ENCODE data around the gene ZBTB12. TPM values are rescaled to one million over a fixed set of nuclear protein-coding genes. Genes with fewer than 3 reads are reported as not detected.
A peak's percentile ranks its signal among the peaks of the same experiment; 100 is the strongest.

The ZBTB12 gene
- total and polyA plus RNA-seq, 10 of the 15 experiments (the other 5 are each of a cell fraction or from before 2014, with no cell fraction given), result 0.81 to 4.5 (median 1.7) TPM; not detected in 4

- Histone ChIP-seq H3K4me2 (ENCODE audit: control insufficient read depth, insufficient read depth) (no peak overlapping the region), H3K27me3 (replicated peaks in 1 of 2; ENCODE audit: control insufficient read depth in 2 of 2, insufficient read depth in 2 of 2, low read length in 1 of 2) (no peaks in the 10 kb centered on the region), H3K27ac (ENCODE audit: control insufficient read depth, insufficient read depth) (no peak overlapping the region), H3K9me3 (replicated peaks; ENCODE audit: control insufficient read depth, insufficient read depth, low read length) (no peaks in the 10 kb centered on the region), H3K36me3 (ENCODE audit: control insufficient read depth in 2 of 2, insufficient read depth in 2 of 2, low read length in 1 of 2) (peaks cover 0 to 5% of the 10 kb centered on the region in 2 experiments; a peak in 2 of 4 replicates), H3K4me3 (no peak overlapping the region), H3K9ac (ENCODE audit: control insufficient read depth, insufficient read depth, low read length) (no peak overlapping the region), H2AFZ (ENCODE audit: control insufficient read depth, low read depth, low read length) (no peak overlapping the region), H3K4me1 (ENCODE audit: control insufficient read depth, insufficient read depth, low read length) (no peaks in the 10 kb centered on the region), H3K79me2 (ENCODE audit: control insufficient read depth, insufficient read depth, low read length) (no peaks in the 10 kb centered on the region), H4K20me1 (ENCODE audit: control insufficient read depth, insufficient read depth) (no peaks in the 10 kb centered on the region)
- ChIA-PET CTCF (interaction anchor here (1.0 to 2.7 kb wide), 5 partner anchors 8 to 23 kb away, joined by 3 to 8 read pairs (median 5); no protein-coding TSS in a partner anchor), POLR2A (no interaction called here), SMC1A (ENCODE audit: uncharacterized antibody, unreplicated experiment) (interaction anchor here (1.4 to 1.9 kb wide), 3 partner anchors 12 to 29 kb away, joined by 3 to 5 read pairs (median 3); partner anchors contain the start of gene NEU1), RAD21 (ENCODE audit: unreplicated experiment) (no interaction called here)
- 27% methylated on average over 5 of the region's 5 CpGs for WGBS (ENCODE audit: insufficient coverage, insufficient replicate concordance, low lambda C conversion rate, missing lambda C conversion rate)
- peak; percentile 23 for FAIRE-seq
- in situ Hi-C loops (cut with MboI), result no loop called here
- intact Hi-C loops (cut with micrococcal nuclease; ENCODE audit: unreplicated experiment), result no loop called here
- TF ChIP-seq NR2C2 (IDR thresholded peaks at IDR 0.05; ENCODE audit: borderline replicate concordance, control insufficient read depth, insufficient read length, low read depth) (no peak), ATF2 (IDR thresholded peaks at IDR 0.05; ENCODE audit: low read length) (no peak), JUNB (IDR thresholded peaks at IDR 0.05) (no peak), ZZZ3 (IDR thresholded peaks at IDR 0.05; ENCODE audit: control insufficient read depth, insufficient read length, low read depth) (no peak), RAD21 (IDR thresholded peaks at IDR 0.05; ENCODE audit: insufficient read depth, low read depth, low read length) (no peak), EED (IDR thresholded peaks at IDR 0.05; ENCODE audit: low read depth) (no peak), ZSCAN29 (IDR thresholded peaks at IDR 0.05) (no peak), BRCA1 (IDR thresholded peaks at IDR 0.05; ENCODE audit: low read depth, low read length) (no peak), CBX3 (IDR thresholded peaks at IDR 0.05; ENCODE audit: borderline replicate concordance, low read depth) (no peak), JUND (IDR thresholded peaks at IDR 0.05; ENCODE audit: low read depth, low read length) (no peak), SMAD5 (IDR thresholded peaks at IDR 0.05; ENCODE audit: low read depth) (no peak), SREBF2 (IDR thresholded peaks at IDR 0.05; ENCODE audit: low read length) (no peak)
- TF ChIP-seq, protein P1, sequence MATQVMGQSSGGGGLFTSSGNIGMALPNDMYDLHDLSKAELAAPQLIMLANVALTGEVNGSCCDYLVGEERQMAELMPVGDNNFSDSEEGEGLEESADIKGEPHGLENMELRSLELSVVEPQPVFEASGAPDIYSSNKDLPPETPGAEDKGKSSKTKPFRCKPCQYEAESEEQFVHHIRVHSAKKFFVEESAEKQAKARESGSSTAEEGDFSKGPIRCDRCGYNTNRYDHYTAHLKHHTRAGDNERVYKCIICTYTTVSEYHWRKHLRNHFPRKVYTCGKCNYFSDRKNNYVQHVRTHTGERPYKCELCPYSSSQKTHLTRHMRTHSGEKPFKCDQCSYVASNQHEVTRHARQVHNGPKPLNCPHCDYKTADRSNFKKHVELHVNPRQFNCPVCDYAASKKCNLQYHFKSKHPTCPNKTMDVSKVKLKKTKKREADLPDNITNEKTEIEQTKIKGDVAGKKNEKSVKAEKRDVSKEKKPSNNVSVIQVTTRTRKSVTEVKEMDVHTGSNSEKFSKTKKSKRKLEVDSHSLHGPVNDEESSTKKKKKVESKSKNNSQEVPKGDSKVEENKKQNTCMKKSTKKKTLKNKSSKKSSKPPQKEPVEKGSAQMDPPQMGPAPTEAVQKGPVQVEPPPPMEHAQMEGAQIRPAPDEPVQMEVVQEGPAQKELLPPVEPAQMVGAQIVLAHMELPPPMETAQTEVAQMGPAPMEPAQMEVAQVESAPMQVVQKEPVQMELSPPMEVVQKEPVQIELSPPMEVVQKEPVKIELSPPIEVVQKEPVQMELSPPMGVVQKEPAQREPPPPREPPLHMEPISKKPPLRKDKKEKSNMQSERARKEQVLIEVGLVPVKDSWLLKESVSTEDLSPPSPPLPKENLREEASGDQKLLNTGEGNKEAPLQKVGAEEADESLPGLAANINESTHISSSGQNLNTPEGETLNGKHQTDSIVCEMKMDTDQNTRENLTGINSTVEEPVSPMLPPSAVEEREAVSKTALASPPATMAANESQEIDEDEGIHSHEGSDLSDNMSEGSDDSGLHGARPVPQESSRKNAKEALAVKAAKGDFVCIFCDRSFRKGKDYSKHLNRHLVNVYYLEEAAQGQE (IDR thresholded peaks at IDR 0.05; ENCODE audit: low read depth, low read length), result no peak
- TF ChIP-seq, protein P2, sequence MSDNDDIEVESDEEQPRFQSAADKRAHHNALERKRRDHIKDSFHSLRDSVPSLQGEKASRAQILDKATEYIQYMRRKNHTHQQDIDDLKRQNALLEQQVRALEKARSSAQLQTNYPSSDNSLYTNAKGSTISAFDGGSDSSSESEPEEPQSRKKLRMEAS (IDR thresholded peaks at IDR 0.05; ENCODE audit: low read depth, low read length), result no peak
- TF ChIP-seq, protein P3, sequence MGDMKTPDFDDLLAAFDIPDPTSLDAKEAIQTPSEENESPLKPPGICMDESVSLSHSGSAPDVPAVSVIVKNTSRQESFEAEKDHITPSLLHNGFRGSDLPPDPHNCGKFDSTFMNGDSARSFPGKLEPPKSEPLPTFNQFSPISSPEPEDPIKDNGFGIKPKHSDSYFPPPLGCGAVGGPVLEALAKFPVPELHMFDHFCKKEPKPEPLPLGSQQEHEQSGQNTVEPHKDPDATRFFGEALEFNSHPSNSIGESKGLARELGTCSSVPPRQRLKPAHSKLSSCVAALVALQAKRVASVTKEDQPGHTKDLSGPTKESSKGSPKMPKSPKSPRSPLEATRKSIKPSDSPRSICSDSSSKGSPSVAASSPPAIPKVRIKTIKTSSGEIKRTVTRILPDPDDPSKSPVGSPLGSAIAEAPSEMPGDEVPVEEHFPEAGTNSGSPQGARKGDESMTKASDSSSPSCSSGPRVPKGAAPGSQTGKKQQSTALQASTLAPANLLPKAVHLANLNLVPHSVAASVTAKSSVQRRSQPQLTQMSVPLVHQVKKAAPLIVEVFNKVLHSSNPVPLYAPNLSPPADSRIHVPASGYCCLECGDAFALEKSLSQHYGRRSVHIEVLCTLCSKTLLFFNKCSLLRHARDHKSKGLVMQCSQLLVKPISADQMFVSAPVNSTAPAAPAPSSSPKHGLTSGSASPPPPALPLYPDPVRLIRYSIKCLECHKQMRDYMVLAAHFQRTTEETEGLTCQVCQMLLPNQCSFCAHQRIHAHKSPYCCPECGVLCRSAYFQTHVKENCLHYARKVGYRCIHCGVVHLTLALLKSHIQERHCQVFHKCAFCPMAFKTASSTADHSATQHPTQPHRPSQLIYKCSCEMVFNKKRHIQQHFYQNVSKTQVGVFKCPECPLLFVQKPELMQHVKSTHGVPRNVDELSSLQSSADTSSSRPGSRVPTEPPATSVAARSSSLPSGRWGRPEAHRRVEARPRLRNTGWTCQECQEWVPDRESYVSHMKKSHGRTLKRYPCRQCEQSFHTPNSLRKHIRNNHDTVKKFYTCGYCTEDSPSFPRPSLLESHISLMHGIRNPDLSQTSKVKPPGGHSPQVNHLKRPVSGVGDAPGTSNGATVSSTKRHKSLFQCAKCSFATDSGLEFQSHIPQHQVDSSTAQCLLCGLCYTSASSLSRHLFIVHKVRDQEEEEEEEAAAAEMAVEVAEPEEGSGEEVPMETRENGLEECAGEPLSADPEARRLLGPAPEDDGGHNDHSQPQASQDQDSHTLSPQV (IDR thresholded peaks at IDR 0.05), result no peak
- DNase-seq (ENCODE audit: low read depth, low spot score), result no peak
- no peak; the same call in 2 of the 3 replicates for ATAC-seq
- BruUV-seq (replicated peaks), result no TSS peak
Observed at GRCh38 chr6:31874836-31875572, 26.9 kb downstream of the ZBTB12 start.

All from GM12878 (cell line).